B cell (primary cell): ENCODE data around the gene TSPOAP1.

Source experiments
- CTCF ChIP-seq: fragments of 200-600 bp; IDR thresholded peaks from one replicate; pipeline ENCODE4 v1.8.0; 2022; ENCODE audit warnings: antibody characterized with exemption, mild to moderate bottlenecking
- EZH2 ChIP-seq: IDR thresholded peaks from 2 replicates; pipeline ENCODE4 v1.6.1; 2012; ENCODE audit warnings: borderline replicate concordance, low read depth, mild to moderate bottlenecking, moderate library complexity, low read length; ENCODE audit not compliant: insufficient read depth, poor library complexity, severe bottlenecking

- TF ChIP-seq CTCF = no peak
- TF ChIP-seq EZH2 = no peak
These were observed 37.5 kb upstream of the TSPOAP1 start for GRCh38 chr17:58365980-58366595.
